ENCODE results near the gene MORC2.

DNA sequence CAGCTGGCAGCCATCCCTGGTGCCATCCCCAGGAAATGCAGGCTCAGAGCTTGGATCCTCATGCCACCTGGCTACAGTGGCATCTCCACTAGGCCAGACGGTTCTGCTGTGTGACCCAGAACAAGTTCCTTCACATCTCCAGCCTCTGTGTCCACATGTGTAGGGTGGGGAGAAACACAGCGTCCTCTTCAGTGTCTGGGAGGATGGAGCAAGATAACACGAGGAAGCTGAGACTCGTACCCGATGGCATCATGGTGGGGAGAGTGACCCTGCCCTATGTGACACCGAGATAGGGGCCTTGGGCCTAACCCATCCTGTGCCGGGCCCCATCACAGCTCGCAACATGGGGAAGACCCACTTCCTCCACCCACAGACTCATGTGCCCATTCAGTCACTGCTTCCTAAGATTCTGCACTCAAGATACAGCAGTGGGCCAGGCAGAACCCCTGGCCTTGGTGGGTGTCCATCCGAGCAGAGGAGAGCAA is 78.5 kb downstream of the MORC2 start:
- TF ChIP-seq, protein P1, sequence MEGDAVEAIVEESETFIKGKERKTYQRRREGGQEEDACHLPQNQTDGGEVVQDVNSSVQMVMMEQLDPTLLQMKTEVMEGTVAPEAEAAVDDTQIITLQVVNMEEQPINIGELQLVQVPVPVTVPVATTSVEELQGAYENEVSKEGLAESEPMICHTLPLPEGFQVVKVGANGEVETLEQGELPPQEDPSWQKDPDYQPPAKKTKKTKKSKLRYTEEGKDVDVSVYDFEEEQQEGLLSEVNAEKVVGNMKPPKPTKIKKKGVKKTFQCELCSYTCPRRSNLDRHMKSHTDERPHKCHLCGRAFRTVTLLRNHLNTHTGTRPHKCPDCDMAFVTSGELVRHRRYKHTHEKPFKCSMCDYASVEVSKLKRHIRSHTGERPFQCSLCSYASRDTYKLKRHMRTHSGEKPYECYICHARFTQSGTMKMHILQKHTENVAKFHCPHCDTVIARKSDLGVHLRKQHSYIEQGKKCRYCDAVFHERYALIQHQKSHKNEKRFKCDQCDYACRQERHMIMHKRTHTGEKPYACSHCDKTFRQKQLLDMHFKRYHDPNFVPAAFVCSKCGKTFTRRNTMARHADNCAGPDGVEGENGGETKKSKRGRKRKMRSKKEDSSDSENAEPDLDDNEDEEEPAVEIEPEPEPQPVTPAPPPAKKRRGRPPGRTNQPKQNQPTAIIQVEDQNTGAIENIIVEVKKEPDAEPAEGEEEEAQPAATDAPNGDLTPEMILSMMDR (IDR thresholded peaks at IDR 0.05; ENCODE audit: low read length), result no peak
- no peak for TF ChIP-seq EZH2phosphoT487 (IDR thresholded peaks at IDR 0.05; ENCODE audit: low read length)

All from MM.1S (cell line).